OCI-LY3 (cell line): ENCODE measurements around the gene EGLN2.
A peak's percentile ranks its signal among the peaks of the same experiment; 100 is the strongest.

Experiments used
- H2AFZ ChIP-seq: fragments of 200-600, 300-600 bp; shearing (Covaris generic); 2 replicates; pipeline ENCODE4 v1.6.0; 2014; ENCODE audit warnings: antibody characterized with exemption, low read depth, low read length
- H3K27ac ChIP-seq: fragments of 200-600, 300-600 bp; sonication (generic); 2 replicates; pipeline ENCODE4 v1.5.1; 2014; ENCODE audit warnings: mild to moderate bottlenecking, low read length, moderate library complexity, mixed read lengths
- H3K27me3 ChIP-seq: fragments of 200-600, 300-600 bp; sonication (generic); 2 replicates; pipeline ENCODE4 v1.6.1; 2014; ENCODE audit warnings: low read depth, low read length, mixed read lengths
- H3K36me3 ChIP-seq: fragments of 200-600, 300-600 bp; sonication (generic); replicated peaks from 2 replicates; pipeline ENCODE3; 2014; ENCODE audit warnings: low read depth, low read length, mixed read lengths
- H3K4me1 ChIP-seq: fragments of 300-600, 200-600 bp; sonication (generic); 2 replicates; pipeline ENCODE4 v1.6.1; 2014; ENCODE audit warnings: low read length, mixed read lengths
- H3K4me2 ChIP-seq: fragments of 200-600, 300-600 bp; sonication (generic); 2 replicates; pipeline ENCODE4 v1.6.1; 2014; ENCODE audit warnings: low read length, mixed read lengths
- H3K4me3 ChIP-seq: fragments of 300-600, 200-600 bp; sonication (generic); 2 replicates; pipeline ENCODE4 v1.5.1; 2014; ENCODE audit warnings: antibody characterized with exemption, mild to moderate bottlenecking, low read length, moderate library complexity
- H3K79me2 ChIP-seq: fragments of 300-600, 200-600 bp; shearing (Covaris generic); 2 replicates; pipeline ENCODE4 v1.6.1; 2014; ENCODE audit warnings: mild to moderate bottlenecking, low read length, mixed read lengths
- H3K9ac ChIP-seq: fragments of 300-600, 200-600 bp; shearing (Covaris generic); 2 replicates; pipeline ENCODE4 v1.6.0; 2014; ENCODE audit warnings: mild to moderate bottlenecking, low read length, moderate library complexity
- H3K9me3 ChIP-seq: fragments of 200-600, 300-600 bp; shearing (Covaris generic); 2 replicates; pipeline ENCODE4 v1.6.1; 2014; ENCODE audit warnings: low read length, mixed read lengths; ENCODE audit not compliant: insufficient read depth
- H4K20me1 ChIP-seq: fragments of 200-600, 300-600 bp; sonication (generic); 2 replicates; pipeline ENCODE4 v1.6.1; 2016; ENCODE audit warnings: low read length, mixed read lengths; ENCODE audit not compliant: insufficient read depth
- EZH2phosphoT487 ChIP-seq: fragments of 200-600 bp; shearing (Covaris generic); IDR thresholded peaks from 2 replicates; pipeline ENCODE4 v1.6.1; 2018; ENCODE audit warnings: antibody characterized with exemption, mixed run types, low read depth
- TF ChIP-seq, protein P1 (sequence below): fragments of 200-600, 300-600 bp; sonication (generic); IDR thresholded peaks from 2 replicates; pipeline ENCODE4 v1.5.1; 2014; ENCODE audit warnings: antibody characterized with exemption, low read length, low read depth

Gene EGLN2

DNA sequence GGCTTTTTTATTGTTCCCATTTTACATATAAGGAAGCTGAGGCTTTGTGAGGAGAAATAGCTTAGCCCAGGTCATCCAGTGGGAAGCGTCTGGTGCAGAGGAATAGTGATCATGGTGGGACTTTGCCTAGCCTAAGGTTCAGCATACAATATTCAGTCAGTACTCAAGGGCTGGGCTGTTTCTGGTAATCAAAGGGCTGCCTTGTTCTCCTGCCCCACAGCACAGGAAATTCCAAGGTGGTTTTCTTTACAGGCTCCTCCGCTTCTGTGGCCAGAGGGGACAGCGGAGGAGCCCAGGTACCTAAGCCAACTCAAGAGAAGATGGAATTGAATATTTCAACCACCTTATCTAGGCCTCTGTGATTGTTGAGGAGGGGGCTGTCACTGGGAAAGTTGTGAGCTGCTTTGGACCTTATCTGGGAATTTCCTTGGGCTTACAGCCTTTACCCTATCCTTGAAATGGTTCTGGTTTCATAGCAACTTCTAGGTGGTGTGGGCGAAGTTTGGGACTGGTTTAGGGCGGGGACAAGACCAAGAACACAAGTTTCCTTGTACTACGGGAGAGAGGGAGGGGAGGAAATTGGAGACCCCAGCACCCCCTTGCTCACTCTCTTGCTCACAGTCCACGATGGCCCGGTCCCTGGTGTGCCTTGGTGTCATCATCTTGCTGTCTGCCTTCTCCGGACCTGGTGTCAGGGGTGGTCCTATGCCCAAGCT, 23.9 kb upstream of the EGLN2 start, which contains the start of gene MIA:
TSS of gene MIA (plus strand) at position 606 of the 716 bp plus-strand sequence. CDS start at position 628, 22 bp downstream.
- no peaks in the 10 kb centered on the region for H3K36me3 ChIP-seq
- H2AFZ ChIP-seq = no peak within 1 kb of the TSS
- peaks cover 25% of the 10 kb centered on the region for H3K4me1 ChIP-seq
- no peaks in the 10 kb centered on the region for H3K9me3 ChIP-seq
- H3K9ac ChIP-seq = no peak within 1 kb of the TSS
- no peaks in the 10 kb centered on the region for H3K27me3 ChIP-seq
- no peak within 1 kb of the TSS for H3K4me3 ChIP-seq
- TF ChIP-seq, protein P1, sequence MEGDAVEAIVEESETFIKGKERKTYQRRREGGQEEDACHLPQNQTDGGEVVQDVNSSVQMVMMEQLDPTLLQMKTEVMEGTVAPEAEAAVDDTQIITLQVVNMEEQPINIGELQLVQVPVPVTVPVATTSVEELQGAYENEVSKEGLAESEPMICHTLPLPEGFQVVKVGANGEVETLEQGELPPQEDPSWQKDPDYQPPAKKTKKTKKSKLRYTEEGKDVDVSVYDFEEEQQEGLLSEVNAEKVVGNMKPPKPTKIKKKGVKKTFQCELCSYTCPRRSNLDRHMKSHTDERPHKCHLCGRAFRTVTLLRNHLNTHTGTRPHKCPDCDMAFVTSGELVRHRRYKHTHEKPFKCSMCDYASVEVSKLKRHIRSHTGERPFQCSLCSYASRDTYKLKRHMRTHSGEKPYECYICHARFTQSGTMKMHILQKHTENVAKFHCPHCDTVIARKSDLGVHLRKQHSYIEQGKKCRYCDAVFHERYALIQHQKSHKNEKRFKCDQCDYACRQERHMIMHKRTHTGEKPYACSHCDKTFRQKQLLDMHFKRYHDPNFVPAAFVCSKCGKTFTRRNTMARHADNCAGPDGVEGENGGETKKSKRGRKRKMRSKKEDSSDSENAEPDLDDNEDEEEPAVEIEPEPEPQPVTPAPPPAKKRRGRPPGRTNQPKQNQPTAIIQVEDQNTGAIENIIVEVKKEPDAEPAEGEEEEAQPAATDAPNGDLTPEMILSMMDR = no peak
- H4K20me1 ChIP-seq = no peaks in the 10 kb centered on the region
- H3K79me2 ChIP-seq = 0 out of 2 replicates have a peak, but pooled peaks cover under 1% of the 10 kb centered on the region
- H3K27ac ChIP-seq = no peak within 1 kb of the TSS
- 0 out of 2 replicates have a peak within 1 kb of the TSS, but pooled peaks have one; percentile 92 for H3K4me2 ChIP-seq

DNA sequence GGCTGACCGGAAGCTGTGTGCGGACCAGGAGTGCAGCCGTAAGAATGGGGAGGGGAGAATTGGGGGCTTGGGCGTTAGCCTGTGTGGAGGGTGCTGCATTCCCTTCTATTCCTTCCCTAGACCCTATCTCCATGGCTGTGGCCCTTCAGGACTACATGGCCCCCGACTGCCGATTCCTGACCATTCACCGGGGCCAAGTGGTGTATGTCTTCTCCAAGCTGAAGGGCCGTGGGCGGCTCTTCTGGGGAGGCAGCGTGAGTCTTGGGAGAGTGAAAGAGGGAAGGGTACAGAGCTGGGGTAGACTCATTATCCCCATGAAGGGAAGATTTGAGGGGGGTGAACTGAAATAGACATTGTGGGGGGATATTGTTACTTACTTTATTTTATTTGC, 23.4 kb upstream of the EGLN2 start:
- H2AFZ ChIP-seq = no peak overlapping the region
- no peak overlapping the region for H3K9ac ChIP-seq
- no peak overlapping the region for H3K4me3 ChIP-seq
- TF ChIP-seq, protein P1 = no peak
- TF ChIP-seq EZH2phosphoT487 = no peak
- H3K27ac ChIP-seq = no peak overlapping the region
- no peaks in the 10 kb centered on the region for H3K9me3 ChIP-seq
- H3K4me1 ChIP-seq = peaks cover 25% of the 10 kb centered on the region
- H3K79me2 ChIP-seq = 0 out of 2 replicates have a peak, but pooled peaks cover 3% of the 10 kb centered on the region
- H3K4me2 ChIP-seq = no peak overlapping the region
- no peaks in the 10 kb centered on the region for H3K36me3 ChIP-seq
- no peaks in the 10 kb centered on the region for H4K20me1 ChIP-seq
- no peaks in the 10 kb centered on the region for H3K27me3 ChIP-seq

DNA sequence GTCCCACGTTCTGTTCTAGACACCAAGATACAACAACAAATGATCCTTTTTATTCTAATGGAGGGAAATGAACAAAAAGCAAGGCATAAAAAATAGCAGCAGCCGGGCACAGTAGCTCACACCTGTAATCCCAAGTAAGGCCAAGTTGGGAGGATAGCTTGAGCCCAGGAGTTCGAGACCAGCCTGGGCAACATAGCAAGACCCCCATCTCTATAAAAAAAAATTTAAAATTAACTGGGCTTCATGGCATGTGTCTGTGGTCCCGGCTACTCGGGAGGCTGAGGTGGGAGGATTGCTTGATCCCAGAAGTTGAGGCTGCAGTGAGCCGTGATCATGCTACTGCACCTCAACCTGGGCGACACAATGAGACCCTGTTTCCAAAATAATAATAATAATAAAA, 22.6 kb upstream of the EGLN2 start:
- H3K9ac ChIP-seq = peak overlapping the region; percentile 72; the same call in 1 of the 2 replicates
- peak overlapping the region; percentile 92 for H3K4me2 ChIP-seq
- TF ChIP-seq, protein P1 = no peak
- peak overlapping the region; percentile 84; the same call in 1 of the 2 replicates for H3K4me3 ChIP-seq
- no peaks in the 10 kb centered on the region for H3K9me3 ChIP-seq
- H3K4me1 ChIP-seq = peaks cover 27% of the 10 kb centered on the region
- 0 out of 2 replicates have a peak, but pooled peaks cover 3% of the 10 kb centered on the region for H3K79me2 ChIP-seq
- H2AFZ ChIP-seq = no peak overlapping the region
- peak overlapping the region; percentile 96 for H3K27ac ChIP-seq
- H4K20me1 ChIP-seq = no peaks in the 10 kb centered on the region
- H3K27me3 ChIP-seq = no peaks in the 10 kb centered on the region
- no peaks in the 10 kb centered on the region for H3K36me3 ChIP-seq

DNA sequence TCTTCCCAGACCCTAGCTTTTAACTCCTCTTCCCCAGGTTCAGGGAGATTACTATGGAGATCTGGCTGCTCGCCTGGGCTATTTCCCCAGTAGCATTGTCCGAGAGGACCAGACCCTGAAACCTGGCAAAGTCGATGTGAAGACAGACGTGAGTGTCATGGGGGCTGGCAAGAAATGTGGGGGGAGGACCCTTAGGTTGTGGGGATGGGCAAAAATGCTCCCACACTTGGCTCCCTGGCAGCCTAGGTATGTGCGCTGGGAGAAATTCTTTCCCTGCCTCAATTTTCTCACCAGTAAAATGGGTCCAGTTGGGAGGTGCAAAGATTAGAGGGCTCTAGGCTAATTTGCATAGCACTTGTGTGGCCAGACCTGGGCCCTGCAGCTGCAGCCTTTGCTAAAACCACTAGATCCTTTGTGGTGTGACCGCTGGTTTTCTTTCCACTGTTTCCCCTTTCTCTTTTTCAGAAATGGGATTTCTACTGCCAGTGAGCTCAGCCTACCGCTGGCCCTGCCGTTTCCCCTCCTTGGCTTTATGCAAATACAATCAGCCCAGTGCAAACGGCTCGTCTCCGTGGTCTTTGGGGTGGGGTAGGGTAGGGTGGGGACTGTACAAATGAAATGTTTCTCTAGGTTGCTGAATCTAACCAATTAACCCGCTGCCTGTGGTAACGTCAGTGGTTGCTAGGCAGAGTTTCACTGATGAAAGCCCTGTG, 21.9 kb upstream of the EGLN2 start:
- Histone ChIP-seq H3K79me2 (0 out of 2 replicates have a peak, but pooled peaks cover 3% of the 10 kb centered on the region), H2AFZ (no peak overlapping the region), H3K27me3 (no peaks in the 10 kb centered on the region), H3K4me1 (peaks cover 27% of the 10 kb centered on the region), H3K27ac (peak overlapping the region; percentile 96), H4K20me1 (no peaks in the 10 kb centered on the region), H3K36me3 (peaks cover 1% of the 10 kb centered on the region), H3K9me3 (no peaks in the 10 kb centered on the region), H3K4me3 (peak overlapping the region; percentile 84), H3K4me2 (peak overlapping the region; percentile 93), H3K9ac (peak overlapping the region; percentile 99)
- TF ChIP-seq, protein P1 = no peak
- TF ChIP-seq EZH2phosphoT487 = no peak
